ENCODE measurements around the gene PGS1. TPM values are rescaled to one million over a fixed set of nuclear protein-coding genes. Genes with fewer than 3 reads are reported as not detected.

Gene PGS1
- total RNA-seq, 1 experiment from 2014 or later = 42.5 TPM

DNA sequence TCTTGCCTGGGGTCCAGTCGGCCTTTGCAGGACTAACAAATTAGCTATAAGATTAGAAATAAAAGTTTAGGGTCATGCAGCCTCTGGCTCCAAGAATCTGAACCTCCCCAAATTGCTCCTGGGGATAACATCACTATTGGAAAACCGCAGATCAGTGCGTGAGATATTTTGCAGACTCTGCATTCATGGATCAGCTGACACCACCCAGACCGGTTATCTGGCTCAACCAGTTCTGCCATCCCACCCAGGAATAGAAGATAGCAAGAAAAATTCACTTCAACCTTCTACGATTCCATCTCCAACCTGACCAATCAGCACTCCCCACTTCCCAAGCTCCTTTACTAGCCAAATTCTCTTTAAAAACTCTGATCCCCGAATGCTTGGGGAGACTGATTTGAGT is 4.3 kb upstream of the PGS1 start:
- ChIA-PET POLR2A (ENCODE audit: low non-redundant PET) (no interaction called here), CTCF (no interaction called here)
- no peaks in the 10 kb centered on the region for H3K27me3 ChIP-seq (replicated peaks; ENCODE audit: insufficient read depth, low read depth, low read length, poor library complexity)
- H3K4me1 ChIP-seq (ENCODE audit: insufficient read depth, low read length, poor library complexity, severe bottlenecking) = peaks cover 4% of the 10 kb centered on the region
- no peak for TF ChIP-seq EZH2 (IDR thresholded peaks at IDR 0.05; ENCODE audit: borderline replicate concordance, low read depth, low read length, poor library complexity, severe bottlenecking)
- TF ChIP-seq CTCF (conservative IDR thresholded peaks at IDR 0.05; ENCODE audit: low read depth, low read length) = no peak
- no peak overlapping the region for H3K4me3 ChIP-seq (ENCODE audit: low read depth, low read length, poor library complexity, severe bottlenecking)
- intact Hi-C loops (cut with micrococcal nuclease; ENCODE audit: unreplicated experiment) = no loop called here
- no peaks in the 10 kb centered on the region for H3K9me3 ChIP-seq (ENCODE audit: low read depth, low read length, poor library complexity, severe bottlenecking)
- BruUV-seq (replicated peaks) = no TSS peak
- H3K36me3 ChIP-seq (ENCODE audit: insufficient read depth, low read length, poor library complexity, severe bottlenecking) = no peaks in the 10 kb centered on the region
- no peak overlapping the region for H3K27ac ChIP-seq (ENCODE audit: low read depth, low read length, poor library complexity, severe bottlenecking)
- no peak for DNase-seq (ENCODE audit: low spot score)

GRCh38 chr17:78374631-78375274 is 3.7 kb upstream of the PGS1 start:
- Histone ChIP-seq H3K27ac (ENCODE audit: low read depth, low read length, poor library complexity, severe bottlenecking) (no peak overlapping the region), H3K9me3 (ENCODE audit: low read depth, low read length, poor library complexity, severe bottlenecking) (no peaks in the 10 kb centered on the region), H3K4me1 (ENCODE audit: insufficient read depth, low read length, poor library complexity, severe bottlenecking) (peaks cover 10% of the 10 kb centered on the region), H3K27me3 (replicated peaks; ENCODE audit: insufficient read depth, low read depth, low read length, poor library complexity) (no peaks in the 10 kb centered on the region), H3K4me3 (ENCODE audit: low read depth, low read length, poor library complexity, severe bottlenecking) (no peak overlapping the region), H3K36me3 (ENCODE audit: insufficient read depth, low read length, poor library complexity, severe bottlenecking) (no peaks in the 10 kb centered on the region)
- no peak for TF ChIP-seq EZH2 (IDR thresholded peaks at IDR 0.05; ENCODE audit: borderline replicate concordance, low read depth, low read length, poor library complexity, severe bottlenecking)
- no peak for TF ChIP-seq CTCF (conservative IDR thresholded peaks at IDR 0.05; ENCODE audit: low read depth, low read length)
- ChIA-PET CTCF (no interaction called here), POLR2A (ENCODE audit: low non-redundant PET) (interaction anchor here (0.7 kb wide), 1 partner anchor 14 kb away, joined by 3 read pairs; no protein-coding TSS in a partner anchor)
- BruUV-seq (replicated peaks) = no TSS peak
- intact Hi-C loops (cut with micrococcal nuclease; ENCODE audit: unreplicated experiment) = no loop called here
- DNase-seq (ENCODE audit: low spot score) = no peak

DNA sequence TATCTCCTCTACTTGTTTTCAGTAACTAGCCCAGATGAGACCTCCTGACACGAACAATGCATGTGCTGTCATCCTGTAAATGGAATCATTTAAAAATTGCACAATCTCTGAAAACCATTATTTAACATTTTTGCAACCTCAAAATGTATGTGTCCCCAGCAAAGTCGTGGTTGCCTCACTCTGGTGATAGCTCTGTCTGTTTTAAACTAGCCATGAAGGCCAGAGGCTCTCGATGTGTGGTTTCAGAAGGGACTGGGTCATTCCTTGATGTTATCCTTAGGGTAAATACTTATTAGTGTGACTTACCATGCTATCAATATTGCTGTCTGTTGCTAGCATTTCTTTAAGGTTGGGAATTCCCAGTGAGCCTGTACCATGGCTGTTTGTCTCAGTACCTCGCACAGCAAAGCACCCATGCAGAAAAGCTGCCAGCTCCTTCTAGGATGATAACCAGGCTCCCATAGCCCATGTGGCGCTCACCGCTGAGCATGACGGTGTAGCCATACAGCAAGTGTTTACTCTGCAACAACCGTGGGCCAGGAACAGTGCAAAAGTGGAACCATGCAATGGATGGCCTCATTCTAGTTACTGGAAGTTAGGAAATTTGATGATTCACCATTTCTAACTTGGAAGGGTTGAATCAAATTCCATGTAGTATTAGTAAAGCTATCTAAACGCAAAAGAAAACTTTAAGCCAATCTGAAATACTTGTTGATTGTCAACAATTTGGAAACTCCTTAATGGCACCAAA is 2.9 kb upstream of the PGS1 start:
- no TSS peak for BruUV-seq (replicated peaks)
- Histone ChIP-seq H3K36me3 (ENCODE audit: insufficient read depth, low read length, poor library complexity, severe bottlenecking) (no peaks in the 10 kb centered on the region), H3K27me3 (replicated peaks; ENCODE audit: insufficient read depth, low read depth, low read length, poor library complexity) (no peaks in the 10 kb centered on the region), H3K9me3 (ENCODE audit: low read depth, low read length, poor library complexity, severe bottlenecking) (no peaks in the 10 kb centered on the region), H3K4me3 (ENCODE audit: low read depth, low read length, poor library complexity, severe bottlenecking) (no peak overlapping the region), H3K27ac (ENCODE audit: low read depth, low read length, poor library complexity, severe bottlenecking) (no peak overlapping the region), H3K4me1 (ENCODE audit: insufficient read depth, low read length, poor library complexity, severe bottlenecking) (peaks cover 18% of the 10 kb centered on the region)
- intact Hi-C loops (cut with micrococcal nuclease; ENCODE audit: unreplicated experiment) = no loop called here
- POLR2A ChIA-PET (ENCODE audit: low non-redundant PET) = interaction anchor here (0.7 kb wide), 1 partner anchor 15 kb away, joined by 3 read pairs; no protein-coding TSS in a partner anchor
- DNase-seq (ENCODE audit: low spot score) = no peak
- no peak for TF ChIP-seq CTCF (conservative IDR thresholded peaks at IDR 0.05; ENCODE audit: low read depth, low read length)
- no peak for TF ChIP-seq EZH2 (IDR thresholded peaks at IDR 0.05; ENCODE audit: borderline replicate concordance, low read depth, low read length, poor library complexity, severe bottlenecking)
- CTCF ChIA-PET = interaction anchor here (1.2 kb wide), 1 partner anchor 15 kb away, joined by 3 read pairs; no protein-coding TSS in a partner anchor
